HAP-1 (cell line): ENCODE results near the gene MRPL52.

Experiments
- DNase-seq, 2 experiments: peaks; one replicate each; pipeline ENCODE4 v3.0.0-alpha.2; 2016 to 2020; ENCODE audit warnings: low spot score in 2 of 2
- H3K27me3 ChIP-seq: fragments of 250-450 bp; sonication (Bioruptor Pico); 2 replicates; pipeline ENCODE4 v1.5.1; 2020; ENCODE audit warnings: low read depth, mild to moderate bottlenecking, moderate library complexity
- H3K36me3 ChIP-seq: fragments of 250-450 bp; sonication (Bioruptor Pico); replicated peaks from 2 replicates; pipeline ENCODE4 v1.5.1; 2020; ENCODE audit warnings: mild to moderate bottlenecking
- H3K4me1 ChIP-seq: fragments of 250-450 bp; sonication (Bioruptor Pico); 2 replicates; pipeline ENCODE4 v1.5.1; 2020; ENCODE audit warnings: mild to moderate bottlenecking
- H3K4me3 ChIP-seq: fragments of 250-450 bp; sonication (Bioruptor Pico); 2 replicates; pipeline ENCODE4 v1.5.1; 2020; ENCODE audit warnings: mild to moderate bottlenecking, moderate library complexity
- H3K9me3 ChIP-seq: fragments of 250-450 bp; sonication (Bioruptor Pico); 2 replicates; pipeline ENCODE4 v1.5.1; 2020; ENCODE audit warnings: mild to moderate bottlenecking, moderate library complexity
- in situ Hi-C: fragments of 300-500 bp; cut with MboI; formaldehyde crosslinking; loops from 3 replicates; pipeline ENCODE4 v1.14.3; 2020; ENCODE audit warnings: low sequenced_read_pairs, inconsistent platforms, mixed read lengths

Gene MRPL52

GRCh38 chr14:22837750-22838538 lies 8.3 kb downstream of the MRPL52 start:
- no peaks in the 10 kb centered on the region for H3K4me1 ChIP-seq
- no peaks in the 10 kb centered on the region for H3K27me3 ChIP-seq
- DNase-seq: no peak
- peaks cover 16% of the 10 kb centered on the region for H3K36me3 ChIP-seq
- H3K4me3 ChIP-seq: no peak overlapping the region
- in situ Hi-C loops: no loop called here
- H3K9me3 ChIP-seq: no peaks in the 10 kb centered on the region

DNA sequence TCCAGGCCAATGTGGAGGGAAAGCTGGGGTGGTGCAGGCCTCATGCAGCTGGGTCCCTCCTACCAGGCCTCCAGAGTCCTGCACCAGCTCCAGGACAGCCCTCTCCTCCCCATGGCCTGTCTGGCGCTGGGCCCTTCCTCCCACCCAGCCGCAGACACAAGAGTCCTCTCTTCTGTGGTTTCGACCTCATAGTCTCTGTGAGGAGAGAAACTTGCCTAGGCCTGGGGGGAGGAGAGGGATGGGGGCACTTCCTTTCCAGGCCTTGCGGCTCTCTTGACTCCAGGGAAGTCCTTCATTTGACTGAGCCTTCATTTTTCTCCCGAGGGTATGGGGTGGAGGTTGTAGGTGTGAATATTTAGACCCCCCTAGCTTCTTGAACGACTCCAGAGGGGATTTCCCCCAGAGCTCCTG lies 8.9 kb downstream of the MRPL52 start:
- no peak overlapping the region for H3K4me3 ChIP-seq
- H3K4me1 ChIP-seq: no peaks in the 10 kb centered on the region
- no peak for DNase-seq
- no peaks in the 10 kb centered on the region for H3K27me3 ChIP-seq
- in situ Hi-C loops: no loop called here
- no peaks in the 10 kb centered on the region for H3K9me3 ChIP-seq
- peaks cover 9% of the 10 kb centered on the region for H3K36me3 ChIP-seq

GRCh38 chr14:22839159-22839779 lies 9.6 kb downstream of the MRPL52 start:
- Histone ChIP-seq H3K36me3 (peaks cover 2% of the 10 kb centered on the region), H3K4me1 (no peaks in the 10 kb centered on the region), H3K9me3 (no peaks in the 10 kb centered on the region), H3K4me3 (no peak overlapping the region), H3K27me3 (no peaks in the 10 kb centered on the region)
- in situ Hi-C loops: no loop called here
- DNase-seq: no peak

GRCh38 chr14:22841311-22841710 lies 11.6 kb downstream of the MRPL52 start:
- H3K4me1 ChIP-seq: no peaks in the 10 kb centered on the region
- H3K9me3 ChIP-seq: no peaks in the 10 kb centered on the region
- H3K4me3 ChIP-seq: no peak overlapping the region
- H3K27me3 ChIP-seq: no peaks in the 10 kb centered on the region
- in situ Hi-C loops: no loop called here
- no peak for DNase-seq
- no peaks in the 10 kb centered on the region for H3K36me3 ChIP-seq

GRCh38 chr14:22841769-22842168 lies 12.1 kb downstream of the MRPL52 start:
- H3K36me3 ChIP-seq: no peaks in the 10 kb centered on the region
- in situ Hi-C loops: no loop called here

DNA sequence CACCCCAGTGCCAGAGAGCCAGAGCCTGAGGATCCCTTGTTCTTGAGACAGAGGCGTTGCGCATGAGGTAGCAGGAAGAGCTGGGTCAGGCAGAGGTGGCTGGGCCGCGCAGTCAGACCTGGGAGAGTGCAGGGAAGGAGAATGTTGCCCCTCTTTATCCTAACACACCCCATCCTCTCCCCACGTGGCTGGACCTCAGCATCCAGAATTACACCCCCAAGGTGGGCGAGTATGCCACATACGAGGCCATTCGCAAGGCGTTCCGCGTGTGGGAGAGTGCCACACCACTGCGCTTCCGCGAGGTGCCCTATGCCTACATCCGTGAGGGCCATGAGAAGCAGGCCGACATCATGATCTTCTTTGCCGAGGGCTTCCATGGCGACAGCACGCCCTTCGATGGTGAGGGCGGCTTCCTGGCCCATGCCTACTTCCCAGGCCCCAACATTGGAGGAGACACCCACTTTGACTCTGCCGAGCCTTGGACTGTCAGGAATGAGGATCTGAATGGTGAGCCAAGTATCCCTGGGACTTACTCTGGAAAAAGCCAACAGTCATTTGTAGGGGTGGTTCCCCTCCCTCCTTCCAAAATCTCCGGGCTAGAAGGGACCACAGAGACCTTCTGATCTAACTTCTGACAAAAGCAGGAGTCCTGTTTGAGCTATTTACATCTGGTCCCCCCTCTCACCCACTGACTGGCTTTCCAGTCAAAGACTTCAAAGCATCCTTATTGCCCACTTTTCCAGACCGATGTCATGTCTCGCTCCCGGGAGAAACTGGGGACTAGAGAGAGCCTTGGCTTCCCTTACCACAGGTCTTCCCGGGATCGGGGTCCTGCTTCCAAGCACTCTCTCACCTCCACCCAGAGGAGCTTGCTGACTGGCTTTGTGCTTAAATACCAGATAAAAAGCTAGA lies 12.8 kb downstream of the MRPL52 start:
- no peaks in the 10 kb centered on the region for H3K27me3 ChIP-seq
- no peaks in the 10 kb centered on the region for H3K9me3 ChIP-seq
- no peaks in the 10 kb centered on the region for H3K36me3 ChIP-seq
- H3K4me1 ChIP-seq: no peaks in the 10 kb centered on the region
- no peak overlapping the region for H3K4me3 ChIP-seq
- in situ Hi-C loops: no loop called here
- DNase-seq: no peak

More at GRCh38 chr14:22841769-22842168, 12.1 kb downstream of the MRPL52 start:
- Histone ChIP-seq H3K4me3 (no peak overlapping the region), H3K27me3 (no peaks in the 10 kb centered on the region), H3K4me1 (no peaks in the 10 kb centered on the region), H3K9me3 (no peaks in the 10 kb centered on the region)
- DNase-seq: no peak

- Histone ChIP-seq H3K4me3 (no peak overlapping the region), H3K27me3 (no peaks in the 10 kb centered on the region), H3K36me3 (no peaks in the 10 kb centered on the region), H3K4me1 (no peaks in the 10 kb centered on the region), H3K9me3 (no peaks in the 10 kb centered on the region)
- in situ Hi-C loops: no loop called here
- no peak for DNase-seq
Observed at GRCh38 chr14:22843123-22843925, 13.6 kb downstream of the MRPL52 start.

DNA sequence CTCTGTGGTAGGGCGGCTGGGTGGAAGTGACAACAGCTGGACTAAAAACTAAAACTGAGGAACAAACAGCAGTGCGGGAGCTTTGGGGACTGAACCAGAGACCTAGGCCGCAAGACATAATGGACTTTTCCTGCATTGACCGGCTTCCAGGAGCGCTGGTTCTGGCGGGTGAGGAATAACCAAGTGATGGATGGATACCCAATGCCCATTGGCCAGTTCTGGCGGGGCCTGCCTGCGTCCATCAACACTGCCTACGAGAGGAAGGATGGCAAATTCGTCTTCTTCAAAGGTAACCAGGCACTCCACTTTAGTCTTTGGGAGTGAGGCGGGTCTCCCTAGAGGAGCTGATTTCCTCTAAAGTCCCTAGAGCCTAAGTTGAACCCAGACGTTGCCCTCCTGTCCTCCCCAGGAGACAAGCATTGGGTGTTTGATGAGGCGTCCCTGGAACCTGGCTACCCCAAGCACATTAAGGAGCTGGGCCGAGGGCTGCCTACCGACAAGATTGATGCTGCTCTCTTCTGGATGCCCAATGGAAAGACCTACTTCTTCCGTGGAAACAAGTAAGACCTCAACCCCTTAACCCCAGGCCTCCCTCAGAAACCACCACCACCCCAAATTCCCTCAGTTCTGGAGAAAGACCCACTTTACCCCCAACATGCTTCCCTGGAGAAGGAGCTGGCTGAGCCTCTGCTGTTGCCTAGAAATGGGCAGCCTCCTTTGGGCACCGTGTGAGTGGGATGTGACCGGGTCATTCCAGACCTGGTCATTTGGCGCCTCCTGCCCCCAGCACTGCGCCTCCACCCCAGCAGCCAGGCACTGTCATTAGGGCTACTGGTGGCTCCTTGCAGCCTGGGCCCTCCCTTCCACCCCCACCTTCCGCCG lies 14.8 kb downstream of the MRPL52 start:
- DNase-seq: no peak
- no peaks in the 10 kb centered on the region for H3K36me3 ChIP-seq
- H3K27me3 ChIP-seq: no peaks in the 10 kb centered on the region
- no peaks in the 10 kb centered on the region for H3K4me1 ChIP-seq
- H3K4me3 ChIP-seq: no peak overlapping the region
- in situ Hi-C loops: no loop called here
- no peaks in the 10 kb centered on the region for H3K9me3 ChIP-seq

GRCh38 chr14:22845103-22845394 lies 15.4 kb downstream of the MRPL52 start:
- Histone ChIP-seq H3K36me3 (no peaks in the 10 kb centered on the region), H3K27me3 (no peaks in the 10 kb centered on the region), H3K9me3 (no peaks in the 10 kb centered on the region), H3K4me1 (no peaks in the 10 kb centered on the region), H3K4me3 (no peak overlapping the region)
- in situ Hi-C loops: no loop called here
- DNase-seq: no peak

- H3K36me3 ChIP-seq: no peaks in the 10 kb centered on the region
- no peaks in the 10 kb centered on the region for H3K9me3 ChIP-seq
- in situ Hi-C loops: no loop called here
- DNase-seq: no peak
- H3K27me3 ChIP-seq: no peaks in the 10 kb centered on the region
- H3K4me1 ChIP-seq: no peaks in the 10 kb centered on the region
- no peak overlapping the region for H3K4me3 ChIP-seq
Observed at GRCh38 chr14:22845821-22846625, 16.3 kb downstream of the MRPL52 start.

- Histone ChIP-seq H3K9me3 (no peaks in the 10 kb centered on the region), H3K27me3 (no peaks in the 10 kb centered on the region), H3K4me3 (no peak overlapping the region), H3K4me1 (no peaks in the 10 kb centered on the region), H3K36me3 (no peaks in the 10 kb centered on the region)
- DNase-seq: no peak
- in situ Hi-C loops: no loop called here
Observed at GRCh38 chr14:22846811-22847307, 17.2 kb downstream of the MRPL52 start.
